GM12878 (cell line): Measurements from ENCODE around the gene CYTH2. TPM values are rescaled to one million over a fixed set of nuclear protein-coding genes. Genes with fewer than 3 reads are reported as not detected.

Source experiments
- ATAC-seq: fragments of 200-7000 bp; cut with Tn5 transposase; 3 replicates; pipeline ENCODE4 v1.9.1; 2020; ENCODE audit warnings: mild to moderate bottlenecking, moderate library complexity
- BruUV-seq: library from RNA; stranded (reverse); fragments of 400-500 nt; replicated peaks from 2 replicates; lab custom pipeline; 2021; lab: Mats Ljungman, UMichigan
- CTCF ChIA-PET: fragments of 300-600 bp; sonication (Branson Sonifier 250); formaldehyde crosslinking; extraction: SDS; loops from one replicate; lab custom pipeline; 2021; ENCODE audit warnings: inconsistent platforms; lab: Yijun Ruan, JAX
- POLR2A ChIA-PET: fragments of 350-600 bp; formaldehyde crosslinking; extraction: SDS; loops from one replicate; lab custom pipeline; 2021; ENCODE audit warnings: inconsistent platforms; lab: Charles Lee
- RAD21 ChIA-PET: fragments of 300-600 bp; sonication (Branson Sonifier 250); formaldehyde crosslinking; loops from one replicate; lab custom pipeline; 2023; ENCODE audit warnings: antibody characterized with exemption; ENCODE audit not compliant: unreplicated experiment; lab: Charles Lee
- SMC1A ChIA-PET: fragments of 300-600 bp; sonication (Branson Sonifier 250); formaldehyde crosslinking; loops from one replicate; lab custom pipeline; 2023; ENCODE audit not compliant: unreplicated experiment, uncharacterized antibody; lab: Charles Lee
- DNase-seq: peaks from one replicate; pipeline ENCODE4 v3.0.0-alpha.2; 2011; ENCODE audit warnings: low read depth, low spot score
- FAIRE-seq: peaks from 3 replicates; lab custom pipeline; 2011; peaks lifted over from hg19 to GRCh38; lab: Jason Lieb, UNC
- H2AFZ ChIP-seq: 2 replicates; pipeline ENCODE4 v1.6.0; 2011; ENCODE audit warnings: low read depth, low read length, control low read depth; ENCODE audit not compliant: control insufficient read depth
- H3K27ac ChIP-seq: 2 replicates; pipeline ENCODE4 v1.5.1; 2011; ENCODE audit warnings: control low read depth; ENCODE audit not compliant: control insufficient read depth, insufficient read depth
- H3K27me3 ChIP-seq, 2 experiments: replicated peaks in 1 of 2; 2 replicates each; pipeline versions ENCODE4 v1.6.0 to v1.6.1; 2011; ENCODE audit warnings: low read length in 1 of 2; ENCODE audit not compliant: control insufficient read depth in 2 of 2, insufficient read depth in 2 of 2
- H3K36me3 ChIP-seq, 2 experiments: 2 replicates each; pipeline ENCODE4 v1.5.1; 2011; ENCODE audit warnings: low read length in 1 of 2; ENCODE audit not compliant: control insufficient read depth in 2 of 2, insufficient read depth in 2 of 2
- H3K4me1 ChIP-seq: 2 replicates; pipeline ENCODE4 v1.6.1; 2011; ENCODE audit warnings: mild to moderate bottlenecking, low read length, moderate library complexity, mixed read lengths; ENCODE audit not compliant: control insufficient read depth, insufficient read depth
- H3K4me2 ChIP-seq: 2 replicates; pipeline ENCODE4 v1.6.0; 2011; ENCODE audit warnings: control low read depth; ENCODE audit not compliant: control insufficient read depth, insufficient read depth
- H3K4me3 ChIP-seq: fragments of 200-600 bp; sonication (generic); 2 replicates; pipeline ENCODE4 v1.5.1; 2016
- H3K79me2 ChIP-seq: 2 replicates; pipeline ENCODE4 v1.6.0; 2011; ENCODE audit warnings: low read length; ENCODE audit not compliant: control insufficient read depth, insufficient read depth
- H3K9ac ChIP-seq: 2 replicates; pipeline ENCODE4 v1.8.0; 2011; ENCODE audit warnings: low read length, control low read depth, mixed read lengths; ENCODE audit not compliant: control insufficient read depth, insufficient read depth
- H3K9me3 ChIP-seq: replicated peaks from 3 replicates; pipeline ENCODE4 v1.5.1; 2011; ENCODE audit warnings: mild to moderate bottlenecking, low read length; ENCODE audit not compliant: control insufficient read depth, insufficient read depth
- H4K20me1 ChIP-seq: 2 replicates; pipeline ENCODE4 v1.6.0; 2011; ENCODE audit not compliant: control insufficient read depth, insufficient read depth
- ESRRA ChIP-seq: IDR thresholded peaks from 2 replicates; pipeline ENCODE4 v1.6.1; 2012; ENCODE audit warnings: mild to moderate bottlenecking, low read length, improper control_type of control experiment
- POLR2A ChIP-seq: IDR thresholded peaks from 2 replicates; pipeline ENCODE4 v1.6.1; 2011; ENCODE audit warnings: low read depth, mild to moderate bottlenecking, low read length
- POLR2AphosphoS5 ChIP-seq: IDR thresholded peaks from 2 replicates; pipeline ENCODE4 v1.6.1; 2011; ENCODE audit warnings: mild to moderate bottlenecking, low read length, inconsistent platforms
- RFX5 ChIP-seq: IDR thresholded peaks from 2 replicates; pipeline ENCODE4 v1.6.1; 2011; ENCODE audit warnings: low read depth, low read length, improper control_type of control experiment
- SIX5 ChIP-seq: IDR thresholded peaks from 2 replicates; pipeline ENCODE4 v1.6.1; 2011; ENCODE audit warnings: mild to moderate bottlenecking, low read depth, low read length, moderate library complexity; ENCODE audit not compliant: severe bottlenecking
- SREBF2 ChIP-seq: IDR thresholded peaks from 2 replicates; pipeline ENCODE4 v1.6.1; 2012; ENCODE audit warnings: mild to moderate bottlenecking, low read length
- ZNF207 ChIP-seq: fragments of 450-650 bp; IDR thresholded peaks from 2 replicates; pipeline ENCODE4 v1.6.1; 2014; ENCODE audit warnings: antibody characterized with exemption, mild to moderate bottlenecking, borderline replicate concordance
- WGBS: methylation state at CpG from one replicate; pipeline ENCODE4 v1.1.6; 2016; ENCODE audit warnings: low lambda C conversion rate; ENCODE audit not compliant: insufficient replicate concordance, insufficient coverage; ENCODE audit errors: missing lambda C conversion rate; 5-methylcytosine and 5-hydroxymethylcytosine counted together
- in situ Hi-C: fragments of 300-500 bp; cut with MboI; formaldehyde crosslinking; loops from 9 replicates; pipeline ENCODE4 v1.14.3; 2018; ENCODE audit warnings: mixed read lengths
- intact Hi-C: fragments of 100-400 bp; cut with micrococcal nuclease; formaldehyde crosslinking; loops from one replicate; pipeline ENCODE4 v1.14.2; 2022; ENCODE audit not compliant: unreplicated experiment
- polyA plus RNA-seq, 11 experiments: library from polyadenylated mRNA; depleted of rRNA in 4 of 11; unstranded in 6 of 11; stranded (reverse) in 5 of 11; fragments of >200 nt; fragmentation: Nextera tagmentation in 4 of 11; fragmentation: Illumina TruSeq in 1 of 11; extraction: Ambion mirVana in 4 of 11; extraction: Trizol in 1 of 11; gene quantifications; 1 replicate in 1 of 11; 2 replicates in 10 of 11; pipeline versions ENCODE4 v1.2.1 to v1.2.3, GENCODE V29; 2011 to 2016; ENCODE audit warnings: inconsistent platforms in 2 of 11, missing spikeins in 2 of 11, low read depth in 1 of 11
- total RNA-seq, 4 experiments: library from RNA; depleted of rRNA in 3 of 4; stranded (reverse); fragments of >200 nt in 3 of 4; fragmentation: Illumina TruSeq in 1 of 4; extraction: Trizol in 1 of 4; gene quantifications; 2 replicates each; pipeline versions ENCODE4 v1.2.1 to v1.2.3, GENCODE V29; 2013 to 2021
- TF ChIP-seq, protein P1 (sequence below): fragments of 450-650 bp; formaldehyde crosslinking; IDR thresholded peaks from 2 replicates; pipeline ENCODE4 v1.4.0; 2020; ENCODE audit warnings: mild to moderate bottlenecking, moderate library complexity

The CYTH2 gene
- total and polyA plus RNA-seq, 10 of the 15 experiments (the other 5 are each of a cell fraction or from before 2014, with no cell fraction given): 1.3 to 31.9 (median 22.2) TPM

DNA sequence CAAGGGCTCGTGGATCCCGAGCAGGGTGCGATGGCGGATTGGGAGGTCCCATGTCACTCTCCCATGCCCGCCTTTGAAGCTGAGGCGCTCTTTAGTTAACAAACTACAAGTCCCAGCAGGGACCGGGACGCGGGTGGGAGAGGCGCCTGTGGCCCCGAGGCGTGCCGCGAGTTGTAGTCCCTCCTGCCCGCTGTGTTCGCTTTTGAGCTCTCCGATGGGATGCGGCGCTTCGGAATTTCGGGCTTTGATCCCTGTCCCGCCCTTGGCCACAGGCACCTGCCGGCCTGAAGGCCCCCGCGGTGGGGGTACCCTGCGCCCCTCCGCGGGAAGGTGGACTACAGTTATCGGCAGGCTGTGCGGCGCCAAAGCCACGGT lies 11.0 kb downstream of the CYTH2 start (continued):
- TF ChIP-seq, protein P1, sequence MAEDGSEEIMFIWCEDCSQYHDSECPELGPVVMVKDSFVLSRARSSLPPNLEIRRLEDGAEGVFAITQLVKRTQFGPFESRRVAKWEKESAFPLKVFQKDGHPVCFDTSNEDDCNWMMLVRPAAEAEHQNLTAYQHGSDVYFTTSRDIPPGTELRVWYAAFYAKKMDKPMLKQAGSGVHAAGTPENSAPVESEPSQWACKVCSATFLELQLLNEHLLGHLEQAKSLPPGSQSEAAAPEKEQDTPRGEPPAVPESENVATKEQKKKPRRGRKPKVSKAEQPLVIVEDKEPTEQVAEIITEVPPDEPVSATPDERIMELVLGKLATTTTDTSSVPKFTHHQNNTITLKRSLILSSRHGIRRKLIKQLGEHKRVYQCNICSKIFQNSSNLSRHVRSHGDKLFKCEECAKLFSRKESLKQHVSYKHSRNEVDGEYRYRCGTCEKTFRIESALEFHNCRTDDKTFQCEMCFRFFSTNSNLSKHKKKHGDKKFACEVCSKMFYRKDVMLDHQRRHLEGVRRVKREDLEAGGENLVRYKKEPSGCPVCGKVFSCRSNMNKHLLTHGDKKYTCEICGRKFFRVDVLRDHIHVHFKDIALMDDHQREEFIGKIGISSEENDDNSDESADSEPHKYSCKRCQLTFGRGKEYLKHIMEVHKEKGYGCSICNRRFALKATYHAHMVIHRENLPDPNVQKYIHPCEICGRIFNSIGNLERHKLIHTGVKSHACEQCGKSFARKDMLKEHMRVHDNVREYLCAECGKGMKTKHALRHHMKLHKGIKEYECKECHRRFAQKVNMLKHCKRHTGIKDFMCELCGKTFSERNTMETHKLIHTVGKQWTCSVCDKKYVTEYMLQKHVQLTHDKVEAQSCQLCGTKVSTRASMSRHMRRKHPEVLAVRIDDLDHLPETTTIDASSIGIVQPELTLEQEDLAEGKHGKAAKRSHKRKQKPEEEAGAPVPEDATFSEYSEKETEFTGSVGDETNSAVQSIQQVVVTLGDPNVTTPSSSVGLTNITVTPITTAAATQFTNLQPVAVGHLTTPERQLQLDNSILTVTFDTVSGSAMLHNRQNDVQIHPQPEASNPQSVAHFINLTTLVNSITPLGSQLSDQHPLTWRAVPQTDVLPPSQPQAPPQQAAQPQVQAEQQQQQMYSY: no peak
- TF ChIP-seq RFX5 (no peak), ESRRA (no peak), SREBF2 (no peak)

DNA sequence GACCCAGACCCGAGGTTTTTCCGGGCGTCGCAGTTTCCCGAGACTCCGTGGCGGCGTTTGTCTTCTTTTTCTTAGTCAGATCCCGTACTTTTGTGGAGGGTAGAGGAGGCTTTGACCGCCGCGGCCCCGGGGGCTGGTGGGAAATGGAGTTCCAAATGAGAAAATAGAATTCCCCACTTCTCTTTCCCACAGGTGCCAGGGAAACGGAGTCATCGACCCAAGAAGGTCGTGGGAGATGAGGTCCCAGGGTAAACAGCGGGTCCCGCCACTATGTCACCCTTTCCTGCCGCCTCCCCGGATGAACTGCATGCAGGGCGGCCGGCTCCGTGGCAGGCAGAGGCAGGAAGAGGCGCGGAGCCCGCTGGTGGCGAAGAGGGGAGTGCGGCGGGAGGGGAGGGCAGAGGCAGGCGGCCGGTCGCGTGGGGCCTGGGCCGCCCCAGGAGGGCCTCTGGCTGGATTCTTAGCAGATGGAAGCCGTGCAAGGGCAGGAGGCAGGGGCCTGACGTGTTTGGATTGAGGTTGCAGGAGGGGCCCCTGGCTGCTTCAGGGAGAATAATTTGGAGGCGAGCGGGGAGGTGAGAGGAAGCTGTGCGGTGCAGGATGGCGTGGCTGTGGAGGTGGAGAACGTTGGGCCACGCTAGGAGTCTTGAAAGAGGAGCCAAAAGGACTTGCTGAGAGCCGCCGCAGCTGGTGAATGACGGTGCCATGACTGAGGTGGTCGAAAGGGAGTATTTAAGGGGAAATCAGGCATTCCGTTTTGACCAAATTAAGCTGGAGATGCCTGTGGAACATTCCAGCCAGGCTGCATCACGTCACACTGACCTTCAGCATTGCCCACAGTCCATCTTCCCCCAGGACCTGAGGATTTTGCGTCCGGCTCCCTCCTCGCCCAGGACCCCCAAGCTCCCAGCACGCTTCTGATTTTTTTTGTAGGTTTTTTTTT lies 11.7 kb downstream of the CYTH2 start:
- Histone ChIP-seq H3K4me1 (no peaks in the 10 kb centered on the region), H3K4me3 (no peak overlapping the region), H3K36me3 (peaks cover 0 to 2% of the 10 kb centered on the region in 2 experiments; a peak in 1 of 4 replicates), H2AFZ (no peak overlapping the region; the same call in 1 of the 2 replicates), H4K20me1 (no peaks in the 10 kb centered on the region), H3K4me2 (no peak overlapping the region), H3K27me3 (no peaks in the 10 kb centered on the region), H3K27ac (no peak overlapping the region), H3K79me2 (no peaks in the 10 kb centered on the region), H3K9ac (no peak overlapping the region), H3K9me3 (no peaks in the 10 kb centered on the region)
- in situ Hi-C loops (no loop called here), intact Hi-C loops (no loop called here)
- ChIA-PET CTCF (interaction anchor here (2.2 kb wide), 1 partner anchor 9 kb away, joined by 10 read pairs; no protein-coding TSS in a partner anchor), POLR2A (no interaction called here), SMC1A (no interaction called here), RAD21 (no interaction called here)
- no TSS peak for BruUV-seq
- ATAC-seq (no peak; the same call in 2 of the 3 replicates), DNase-seq (no peak), FAIRE-seq (no peak)
- 30% methylated on average over 46 of the region's 52 CpGs for WGBS
- TF ChIP-seq POLR2AphosphoS5: no peak
- TF ChIP-seq SIX5: peak; percentile 47
- TF ChIP-seq POLR2A: peak; percentile 46; the same call in 1 of the 2 replicates
- no peak for TF ChIP-seq ZNF207
